Liver (tissue), 3 donors: ENCODE measurements around the gene SRRM2.

Experiments
- ATF3 ChIP-seq: IDR thresholded peaks from 2 replicates; pipeline ENCODE4 v1.6.1; 2016; ENCODE audit warnings: antibody characterized with exemption
- CTCF ChIP-seq: fragments of 150-350 bp; IDR thresholded peaks from 2 replicates; pipeline ENCODE4 v1.5.1; 2017; ENCODE audit warnings: improper control_type of control experiment, low read depth, low read length; ENCODE audit not compliant: missing input control
- MAX ChIP-seq: IDR thresholded peaks from 2 replicates; pipeline ENCODE4 v1.6.1; 2016; ENCODE audit warnings: antibody characterized with exemption
- RAD21 ChIP-seq, 2 donors: IDR thresholded peaks; 2 replicates each; pipeline ENCODE4 v1.6.1; 2016; ENCODE audit warnings: antibody characterized with exemption in 2 of 2, mild to moderate bottlenecking in 2 of 2
- REST ChIP-seq: IDR thresholded peaks from 2 replicates; pipeline ENCODE4 v1.6.1; 2016; ENCODE audit warnings: antibody characterized with exemption, mild to moderate bottlenecking
- SP1 ChIP-seq: IDR thresholded peaks from 2 replicates; pipeline ENCODE4 v1.6.1; 2018; ENCODE audit warnings: antibody characterized with exemption, mild to moderate bottlenecking
- TAF1 ChIP-seq: conservative IDR thresholded peaks from 2 replicates; pipeline ENCODE4 v1.6.1; 2016; ENCODE audit warnings: antibody characterized with exemption, mild to moderate bottlenecking
- YY1 ChIP-seq: IDR thresholded peaks from 2 replicates; pipeline ENCODE4 v1.6.1; 2016; ENCODE audit warnings: antibody characterized with exemption, mild to moderate bottlenecking
- donor health status: healthy.
- donor health status: healthy.

- TF ChIP-seq SP1, result no peak
- TF ChIP-seq YY1, result no peak
- no peak for TF ChIP-seq CTCF
- TF ChIP-seq TAF1, result no peak
- TF ChIP-seq RAD21 (IDR thresholded peaks at IDR 0.05), result no peak
- no peak for TF ChIP-seq ATF3
- no peak for TF ChIP-seq MAX
- no peak for TF ChIP-seq REST
Observed at GRCh38 chr16:2744711-2745110, 7.7 kb upstream of the SRRM2 start.
